NCI-H345 treated with DMSO at 0.1 percent for 48 hours (cell line): ENCODE results near the gene ANKRD55.
"Not testable (repeated sequence)": the region's sequence is repeated elsewhere in the genome, so short reads cannot be mapped to it uniquely, and the experiment has no call there.

Experiments
- DNase-seq: peaks from one replicate; lab custom pipeline; 2025; ENCODE audit not compliant: unreplicated experiment; lab: John Stamatoyannopoulos, UW

Gene ANKRD55

GRCh38 chr5:56170557-56170956 lies 62.6 kb downstream of the ANKRD55 start:
- DNase-seq: no peak

- no peak for DNase-seq
Observed at GRCh38 chr5:56169949-56170348, 63.2 kb downstream of the ANKRD55 start.

- no peak for DNase-seq
Observed at GRCh38 chr5:56169281-56169680, 63.8 kb downstream of the ANKRD55 start.

DNA sequence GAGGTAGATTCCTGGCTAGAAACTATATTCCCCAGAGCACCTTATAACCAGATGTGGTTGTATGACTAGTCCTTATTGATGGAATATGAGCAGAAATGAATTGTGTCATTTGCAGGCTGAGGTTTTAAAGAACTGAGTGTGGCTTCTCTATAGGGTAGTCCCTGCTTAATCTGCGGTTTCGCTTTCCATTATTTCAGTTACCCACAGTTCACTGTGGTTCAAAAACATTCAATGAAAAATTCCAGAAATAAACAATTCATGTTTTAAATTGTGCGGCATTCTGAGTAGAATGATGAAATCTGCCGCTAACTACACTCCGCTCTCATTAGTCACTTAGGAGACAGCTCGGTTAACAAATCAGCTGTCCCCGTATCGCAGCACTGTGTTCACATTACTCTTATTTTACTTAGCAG lies 65.1 kb downstream of the ANKRD55 start:
- no peak for DNase-seq

- no peak for DNase-seq
Observed at GRCh38 chr5:56167519-56167918, 65.6 kb downstream of the ANKRD55 start.

DNA sequence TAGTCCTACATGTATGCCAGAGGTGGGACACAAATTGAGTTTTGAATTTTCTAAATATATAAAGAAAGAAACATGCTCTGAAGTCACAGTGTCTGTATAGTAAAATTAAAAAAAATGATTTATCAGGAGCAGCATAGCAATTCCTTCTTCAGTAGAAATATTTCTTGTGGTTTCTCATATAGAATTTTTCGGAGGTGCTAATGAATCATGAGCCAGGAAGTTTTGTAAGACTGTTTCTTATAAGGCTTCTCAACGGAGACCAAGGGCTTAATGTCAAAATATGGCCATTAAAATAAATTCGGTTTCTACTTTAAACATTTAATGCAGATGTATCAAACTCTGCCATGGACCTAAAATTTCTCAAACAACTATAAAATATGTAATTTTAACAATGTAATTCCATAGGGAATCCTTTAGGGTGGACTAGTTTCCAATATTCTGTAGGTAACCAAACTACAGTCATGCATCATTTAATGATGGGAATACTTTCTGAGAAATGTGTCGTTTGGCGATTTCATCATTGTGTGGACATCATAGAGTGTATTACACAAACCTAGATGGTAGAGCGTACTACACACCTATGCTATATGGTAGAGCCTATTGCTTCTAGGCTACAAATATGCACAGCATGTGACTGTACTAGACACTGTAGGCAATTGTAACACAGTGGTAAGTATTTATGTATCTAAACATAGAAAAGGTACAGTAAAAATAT lies 66.3 kb downstream of the ANKRD55 start:
- DNase-seq: no peak

DNA sequence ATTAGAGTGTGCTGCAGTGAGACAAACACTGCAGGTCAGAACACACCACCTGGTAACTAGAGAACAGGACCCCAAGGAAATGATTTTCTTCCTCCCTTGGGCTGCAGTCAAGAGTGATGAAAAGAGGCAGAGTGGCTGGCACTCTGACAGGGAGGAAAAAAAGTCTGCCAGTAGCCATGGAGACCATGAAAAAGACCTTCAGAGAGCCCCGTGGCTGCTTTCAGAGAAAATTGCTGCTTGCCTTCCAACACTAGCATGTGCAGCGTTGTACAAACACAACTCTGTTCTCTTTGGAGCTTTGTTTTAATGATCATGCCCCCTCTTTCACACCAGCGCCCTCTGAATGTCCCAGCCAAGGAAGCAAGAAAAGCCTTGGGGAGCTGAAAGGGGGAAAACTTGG lies 68.8 kb downstream of the ANKRD55 start:
- no peak for DNase-seq

- DNase-seq: no peak
Observed at GRCh38 chr5:56161927-56162326, 71.2 kb downstream of the ANKRD55 start.

DNA sequence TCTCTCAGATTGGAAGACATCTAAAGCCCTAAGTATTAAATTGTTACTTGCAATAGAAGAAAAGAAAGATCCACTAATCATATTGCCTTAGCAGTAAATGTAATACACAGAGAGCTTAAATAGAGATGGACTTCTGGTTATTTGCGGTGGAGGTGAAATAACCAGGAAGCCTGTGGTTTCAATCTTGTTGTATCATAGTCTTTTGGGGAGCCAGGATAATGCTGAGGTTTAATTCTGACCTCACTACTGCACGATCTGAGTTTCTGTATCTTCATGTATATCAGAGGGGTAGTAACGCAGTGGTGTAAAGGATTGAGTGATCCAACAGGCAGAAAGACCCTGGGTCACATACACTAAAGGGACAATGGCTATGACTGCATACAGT lies 71.7 kb downstream of the ANKRD55 start:
- DNase-seq: no peak

GRCh38 chr5:56160723-56161438 lies 72.2 kb downstream of the ANKRD55 start:
- DNase-seq: no peak

- no peak for DNase-seq
Observed at GRCh38 chr5:56159521-56159947, 73.6 kb downstream of the ANKRD55 start.

- DNase-seq: no peak
Observed at GRCh38 chr5:56158331-56158960, 74.7 kb downstream of the ANKRD55 start.

GRCh38 chr5:56157191-56157621 lies 75.9 kb downstream of the ANKRD55 start:
- not testable (repeated sequence) for DNase-seq

GRCh38 chr5:56156585-56157190 lies 76.4 kb downstream of the ANKRD55 start:
- DNase-seq: not testable (repeated sequence)

DNA sequence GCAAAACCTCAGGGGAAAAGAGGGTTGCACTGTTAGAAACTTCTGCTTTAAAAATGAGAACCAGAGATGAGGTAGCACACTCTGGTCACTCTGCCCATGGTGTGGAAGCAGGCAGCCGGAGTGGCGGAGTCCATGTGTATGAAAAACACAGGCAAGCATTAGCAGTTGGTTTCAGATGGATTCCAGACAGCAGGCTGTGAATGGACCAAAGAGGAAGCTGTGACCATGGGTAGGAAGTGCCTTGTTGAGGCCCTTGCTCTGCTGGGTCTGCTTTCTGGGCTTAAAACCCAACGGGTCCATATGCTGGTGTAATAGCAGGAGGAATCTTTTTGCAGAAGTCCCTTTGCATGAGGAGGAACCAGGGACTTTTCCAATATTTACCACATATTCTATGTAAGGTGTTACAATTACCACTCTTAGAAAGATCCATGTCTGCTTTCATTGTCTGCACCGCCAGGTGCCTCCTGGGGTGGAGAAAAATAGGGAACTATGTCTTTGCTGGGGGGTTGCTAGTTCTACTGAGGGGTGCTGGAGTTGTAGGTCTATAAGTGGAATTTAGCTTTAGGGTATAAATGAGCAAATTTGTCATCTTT lies 77.0 kb downstream of the ANKRD55 start:
- DNase-seq: no peak

GRCh38 chr5:56154732-56155484 lies 78.2 kb downstream of the ANKRD55 start:
- no peak for DNase-seq

- no peak for DNase-seq
Observed at GRCh38 chr5:56152437-56152836, 80.7 kb downstream of the ANKRD55 start.

GRCh38 chr5:56150756-56151155 lies 82.4 kb downstream of the ANKRD55 start:
- not testable (repeated sequence) for DNase-seq

- DNase-seq: no peak
Observed at GRCh38 chr5:56148453-56148971, 84.6 kb downstream of the ANKRD55 start.

GRCh38 chr5:56147659-56148230 lies 85.4 kb downstream of the ANKRD55 start:
- no peak for DNase-seq
